NCI-H460 (cell line): ENCODE results near the gene TPD52L1. TPM values are rescaled to one million over a fixed set of nuclear protein-coding genes. Genes with fewer than 3 reads are reported as not detected.

ENCODE experiments used
- DNase-seq: peaks from one replicate; pipeline ENCODE4 v3.0.0-alpha.2; 2016; ENCODE audit warnings: low read depth; ENCODE audit errors: extremely low read depth
- total RNA-seq: library from RNA; depleted of rRNA; stranded (reverse); fragments of >200 nt; shearing (Covaris generic); gene quantifications from 2 replicates; pipeline ENCODE4 v1.2.3, GENCODE V29; 2014

TPD52L1 gene
- total RNA-seq, 1 experiment from 2014 or later, result 96.1 TPM

GRCh38 chr6:125231574-125232343 lies 78.2 kb downstream of the TPD52L1 start:
- DNase-seq, result no peak

- no peak for DNase-seq
Measured at GRCh38 chr6:125232466-125232865, 78.9 kb downstream of the TPD52L1 start.

- no peak for DNase-seq
Measured at GRCh38 chr6:125233202-125233601, 79.6 kb downstream of the TPD52L1 start.

GRCh38 chr6:125236536-125237327 lies 83.2 kb downstream of the TPD52L1 start:
- DNase-seq, result peak; percentile 40

GRCh38 chr6:125237764-125238163 lies 84.2 kb downstream of the TPD52L1 start:
- no peak for DNase-seq

- DNase-seq, result no peak
Measured at GRCh38 chr6:125245109-125245508, 91.5 kb downstream of the TPD52L1 start.

GRCh38 chr6:125245523-125246264 lies 92.1 kb downstream of the TPD52L1 start:
- DNase-seq, result no peak

GRCh38 chr6:125246566-125246965 lies 93.0 kb downstream of the TPD52L1 start:
- DNase-seq, result no peak

- no peak for DNase-seq
Measured at GRCh38 chr6:125248136-125248535, 94.6 kb downstream of the TPD52L1 start.

- DNase-seq, result no peak
Measured at GRCh38 chr6:125250511-125250910, 96.9 kb downstream of the TPD52L1 start.

GRCh38 chr6:125251516-125252220 lies 98.1 kb downstream of the TPD52L1 start:
- no peak for DNase-seq

GRCh38 chr6:125252891-125253290 lies 99.3 kb downstream of the TPD52L1 start:
- no peak for DNase-seq

- no peak for DNase-seq
Measured at GRCh38 chr6:125253881-125254280, 100.3 kb downstream of the TPD52L1 start.

- no peak for DNase-seq
Measured at GRCh38 chr6:125254321-125254720, 100.7 kb downstream of the TPD52L1 start.

GRCh38 chr6:125255201-125255600 lies 101.6 kb downstream of the TPD52L1 start:
- DNase-seq, result no peak

- no peak for DNase-seq
Measured at GRCh38 chr6:125257351-125257750, 103.8 kb downstream of the TPD52L1 start.

- DNase-seq, result no peak
Measured at GRCh38 chr6:125258651-125259353, 105.2 kb downstream of the TPD52L1 start.

- no peak for DNase-seq
Measured at GRCh38 chr6:125259354-125259736, 105.8 kb downstream of the TPD52L1 start.

- no peak for DNase-seq
Measured at GRCh38 chr6:125262016-125263013, 108.7 kb downstream of the TPD52L1 start.
